ENCODE measurements around the gene RBKS. TPM values are rescaled to one million over a fixed set of nuclear protein-coding genes. Genes with fewer than 3 reads are reported as not detected.

RBKS gene
- total and polyA plus RNA-seq, 4 donors: 0.90 to 6.5 (median 4.6) TPM

DNA sequence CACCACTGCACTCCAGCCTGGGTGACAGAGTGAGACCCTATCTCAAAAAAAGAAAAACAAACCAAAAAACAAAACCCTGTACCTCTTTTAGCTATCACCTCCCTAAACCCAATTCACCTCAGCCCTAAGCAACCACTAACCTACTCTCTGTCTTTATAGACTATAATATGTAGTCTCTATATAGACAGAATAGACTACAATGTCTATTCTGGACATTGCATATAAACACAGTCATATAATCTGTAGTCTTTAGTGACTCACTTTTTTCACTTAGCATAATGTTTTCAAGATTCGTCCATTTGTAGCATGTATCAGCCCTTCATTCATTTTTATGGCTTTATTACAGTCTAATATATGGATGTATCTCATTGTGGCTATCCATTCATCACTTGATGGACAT is 155.9 kb downstream of the RBKS start:
- Histone ChIP-seq H3K36me3 (ENCODE audit: control insufficient read depth in 1 of 2, insufficient read depth in 2 of 2, low read length in 1 of 2) (no peaks in the 10 kb centered on the region), H3K27ac (ENCODE audit: low read depth in 1 of 2, low read length in 2 of 2) (no peak overlapping the region), H3K4me1 (ENCODE audit: control insufficient read depth in 1 of 2, insufficient read depth in 2 of 2, low read length in 2 of 2) (no peaks in the 10 kb centered on the region), H3K9me3 (ENCODE audit: control insufficient read depth, low read length) (no peaks in the 10 kb centered on the region), H3K4me3 (ENCODE audit: low read length in 2 of 2) (no peak overlapping the region), H3K27me3 (ENCODE audit: control insufficient read depth in 1 of 2, insufficient read depth in 2 of 2, low read length in 1 of 2) (no peaks in the 10 kb centered on the region)
- ATAC-seq (ENCODE audit: low FRiP score) (no peak), DNase-seq (no peak)
- intact Hi-C loops (cut with DNase I): no loop called here
- 62 to 70% methylated on average over 1 of the region's 1 CpG for whole genome bisulfite sequencing, 2 donors

Other genes with a start within 250 kb of the RBKS start
- 10 to 100 TPM; 25.2 to 32.1 TPM for gene SUPT7L, start 226.8 kb downstream of the RBKS start, total RNA-seq
- 10 to 100 TPM in 1 of 2 donors, 1 to 10 TPM in 1; 9.4 to 45.5 TPM for gene SUPT7L, start 226.8 kb downstream of the RBKS start, polyA plus RNA-seq
- 10 to 100 TPM; 17.8 to 19.7 TPM for gene SLC4A1AP, start 226.5 kb downstream of the RBKS start, total RNA-seq
- 10 to 100 TPM; 10.3 to 16.1 TPM for gene SLC4A1AP, start 226.5 kb downstream of the RBKS start, polyA plus RNA-seq
- gene MRPL33, start 118.7 kb downstream of the RBKS start, total RNA-seq: 100 to 1,000 TPM in 1 of 2 donors, 10 to 100 TPM in 1; 85.0 to 116 TPM
- gene MRPL33, start 118.7 kb downstream of the RBKS start, polyA plus RNA-seq: 100 to 1,000 TPM; 253 to 347 TPM
- gene BABAM2, start 342 bp upstream of the RBKS start, total RNA-seq: 10 to 100 TPM; 52.3 to 53.8 TPM
- 10 to 100 TPM; 17.2 to 20.7 TPM for gene BABAM2, start 342 bp upstream of the RBKS start, polyA plus RNA-seq

Measured in aorta (tissue), 5 donors.